ENCODE measurements around the gene CCR8. TPM values are rescaled to one million over a fixed set of nuclear protein-coding genes. Genes with fewer than 3 reads are reported as not detected.
"Not testable (repeated sequence)": the region's sequence is repeated elsewhere in the genome, so short reads cannot be mapped to it uniquely, and the experiment has no call there.

Gene CCR8
- total RNA-seq, 1 donor from 2014 or later, result not detected

- no peak for DNase-seq (ENCODE audit: low spot score in 2 of 2)
- FAIRE-seq, result no peak
These were observed 16.2 kb upstream of the CCR8 start for GRCh38 chr3:39313289-39313688.

DNA sequence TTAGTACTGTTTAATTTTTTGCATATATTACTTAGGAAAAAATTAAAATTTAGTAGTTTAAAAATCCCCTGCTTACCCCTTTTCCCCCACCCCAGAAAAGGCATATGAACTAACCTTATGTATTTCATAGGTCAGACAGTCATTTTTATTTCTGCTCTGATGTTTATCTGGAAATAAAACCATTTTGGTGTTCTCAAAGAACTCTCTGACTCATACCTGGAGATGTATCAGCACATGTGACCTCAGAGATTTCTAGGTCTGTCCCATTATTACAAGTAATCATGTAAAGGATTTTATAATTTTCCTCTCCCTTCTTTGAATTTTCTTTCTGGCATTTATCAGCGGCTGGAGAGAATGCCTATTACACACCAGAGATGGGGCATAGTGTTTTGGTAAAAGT, 14.1 kb upstream of the CCR8 start:
- no peak for DNase-seq (ENCODE audit: low spot score in 2 of 2)
- no peak for FAIRE-seq

DNA sequence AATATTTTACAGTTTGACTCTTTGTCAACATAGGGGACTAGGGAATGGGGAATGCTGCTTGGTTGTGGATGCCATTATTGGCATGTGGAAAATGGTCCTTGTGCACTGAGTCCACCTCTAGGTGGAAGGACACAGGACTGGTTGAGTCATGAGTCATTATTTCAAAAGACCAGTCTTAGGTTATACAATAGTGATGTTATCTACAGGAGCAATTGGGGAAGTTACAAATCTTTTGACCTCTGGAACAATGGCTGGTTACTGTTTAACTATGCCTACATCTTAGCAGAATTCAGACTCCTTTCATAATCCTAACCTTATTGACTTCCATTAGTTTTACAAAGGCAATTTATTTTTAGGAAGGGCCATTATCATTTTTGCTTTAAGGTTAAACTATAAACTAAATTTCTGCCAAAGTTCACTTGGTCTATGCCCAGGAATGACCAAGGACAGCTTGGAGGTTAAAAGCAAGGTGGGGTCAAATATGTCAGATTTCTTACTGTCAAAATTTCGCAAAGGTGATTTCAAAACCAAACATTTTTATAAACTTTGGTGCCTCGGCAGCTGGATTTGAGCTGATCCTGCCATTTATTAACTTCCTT, 11.8 kb upstream of the CCR8 start:
- DNase-seq (ENCODE audit: low spot score in 2 of 2) (no peak), FAIRE-seq (no peak)

DNA sequence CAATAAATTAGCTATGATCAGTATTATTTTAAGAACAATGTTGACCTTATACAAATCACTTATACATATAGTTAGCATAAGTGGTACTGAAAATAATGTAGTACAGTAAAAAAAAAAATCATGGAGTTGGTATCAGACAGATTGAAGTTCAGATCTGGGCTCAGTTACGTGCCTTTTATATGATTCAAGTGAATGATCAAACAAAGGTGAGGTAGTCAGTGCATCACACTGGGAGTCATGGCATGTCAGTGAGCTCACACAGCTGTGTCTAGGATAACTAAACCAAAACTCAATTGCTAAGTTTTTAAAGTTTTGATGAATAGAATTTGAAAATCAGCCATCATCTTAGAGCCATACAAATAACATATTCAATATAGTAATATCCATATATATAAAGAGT, 11.2 kb upstream of the CCR8 start:
- DNase-seq (ENCODE audit: low spot score in 2 of 2), result no peak
- FAIRE-seq, result no peak

DNA sequence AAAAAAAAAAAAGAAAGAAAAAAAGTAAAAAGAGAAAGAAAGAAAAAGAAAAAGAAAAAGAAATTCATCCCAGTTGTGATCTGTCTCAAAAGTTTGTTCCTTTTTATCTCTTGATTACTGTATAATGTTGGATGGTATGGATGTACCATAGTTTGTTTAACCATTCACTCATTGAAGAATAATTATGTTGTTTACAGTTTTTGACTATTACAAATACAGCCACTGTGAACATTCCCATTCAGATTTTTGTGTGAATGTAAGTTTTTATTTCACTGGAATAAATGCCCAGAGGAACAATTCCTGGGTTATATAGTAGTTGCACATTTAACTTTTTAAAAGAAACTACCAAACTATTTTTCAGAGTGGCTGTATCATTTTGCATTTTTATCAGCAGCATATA, 10.3 kb upstream of the CCR8 start:
- DNase-seq (ENCODE audit: low spot score in 2 of 2), result no peak
- peak; percentile 78 for FAIRE-seq

- not testable (repeated sequence) for DNase-seq (ENCODE audit: low spot score in 2 of 2); FAIRE-seq
These were observed 7.9 kb upstream of the CCR8 start for GRCh38 chr3:39321574-39321983.

DNA sequence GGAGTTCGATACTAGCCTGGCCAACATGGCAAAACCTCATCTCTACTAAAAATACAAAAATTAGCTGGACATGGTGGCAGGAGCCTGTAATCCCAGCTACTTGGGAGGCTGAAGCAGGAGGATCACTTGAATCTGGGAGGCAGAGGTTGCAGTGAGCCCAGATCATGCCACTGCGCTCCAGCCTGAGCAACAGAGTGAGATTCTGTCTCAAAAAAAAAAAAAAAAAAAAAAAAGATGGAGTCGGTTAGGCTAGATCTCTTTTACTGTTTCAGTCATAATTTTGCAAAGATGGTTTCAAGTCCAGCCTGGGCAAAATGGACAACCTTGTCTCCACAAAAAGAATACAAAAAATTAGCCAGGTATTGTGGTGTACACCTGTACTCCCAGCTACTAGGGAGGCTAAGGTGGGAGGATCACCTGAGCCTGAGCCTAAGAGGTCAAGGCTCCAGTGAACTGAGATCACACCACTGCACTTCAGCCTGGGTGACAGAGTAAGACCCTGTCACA, 7.2 kb upstream of the CCR8 start:
- not testable (repeated sequence) for DNase-seq (ENCODE audit: low spot score in 2 of 2); FAIRE-seq

DNA sequence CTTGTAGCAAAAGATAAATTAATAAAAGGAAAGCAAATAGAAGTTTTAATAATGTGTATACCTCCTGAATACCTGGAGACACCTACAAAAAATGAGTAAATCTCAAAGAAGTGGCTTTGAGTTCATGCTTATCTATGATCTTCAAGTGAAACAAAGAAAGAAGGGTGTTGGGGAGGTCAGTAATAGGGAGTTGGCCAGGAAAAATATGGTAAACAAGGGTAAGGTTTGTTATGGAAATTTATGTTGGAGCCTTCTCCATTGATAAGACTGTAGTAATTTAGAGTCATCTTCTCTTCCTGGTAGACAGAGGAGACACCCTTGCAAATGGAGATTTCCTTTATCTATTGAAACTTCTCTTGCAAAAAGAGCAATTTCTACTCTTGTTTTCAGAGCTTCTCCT, 6.6 kb upstream of the CCR8 start:
- DNase-seq (ENCODE audit: low spot score in 2 of 2) (no peak), FAIRE-seq (no peak)

DNA sequence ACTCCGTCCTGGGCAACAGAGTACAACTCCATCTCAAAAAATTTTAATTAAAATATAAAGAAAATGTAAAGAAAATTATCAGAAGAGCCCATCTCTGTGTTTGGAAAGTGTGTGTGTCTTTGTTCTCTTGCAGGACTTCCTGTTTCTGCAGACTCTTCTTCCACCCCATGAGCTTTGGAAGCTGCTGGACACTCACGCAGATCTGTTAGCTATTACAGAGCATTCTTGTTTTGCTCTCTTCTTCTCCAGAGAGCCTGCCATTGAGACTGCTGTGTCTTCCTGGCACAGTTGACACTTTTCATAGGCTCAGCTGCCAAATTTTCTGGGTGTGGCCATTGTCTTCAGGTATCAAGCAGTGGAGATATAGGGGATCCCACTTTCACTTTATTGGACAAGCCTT, 6.0 kb upstream of the CCR8 start:
- FAIRE-seq, result no peak
- DNase-seq (ENCODE audit: low spot score in 2 of 2), result no peak

GRCh38 chr3:39325236-39325635, 4.3 kb upstream of the CCR8 start:
- DNase-seq (ENCODE audit: low spot score in 2 of 2) (no peak), FAIRE-seq (no peak)

DNA sequence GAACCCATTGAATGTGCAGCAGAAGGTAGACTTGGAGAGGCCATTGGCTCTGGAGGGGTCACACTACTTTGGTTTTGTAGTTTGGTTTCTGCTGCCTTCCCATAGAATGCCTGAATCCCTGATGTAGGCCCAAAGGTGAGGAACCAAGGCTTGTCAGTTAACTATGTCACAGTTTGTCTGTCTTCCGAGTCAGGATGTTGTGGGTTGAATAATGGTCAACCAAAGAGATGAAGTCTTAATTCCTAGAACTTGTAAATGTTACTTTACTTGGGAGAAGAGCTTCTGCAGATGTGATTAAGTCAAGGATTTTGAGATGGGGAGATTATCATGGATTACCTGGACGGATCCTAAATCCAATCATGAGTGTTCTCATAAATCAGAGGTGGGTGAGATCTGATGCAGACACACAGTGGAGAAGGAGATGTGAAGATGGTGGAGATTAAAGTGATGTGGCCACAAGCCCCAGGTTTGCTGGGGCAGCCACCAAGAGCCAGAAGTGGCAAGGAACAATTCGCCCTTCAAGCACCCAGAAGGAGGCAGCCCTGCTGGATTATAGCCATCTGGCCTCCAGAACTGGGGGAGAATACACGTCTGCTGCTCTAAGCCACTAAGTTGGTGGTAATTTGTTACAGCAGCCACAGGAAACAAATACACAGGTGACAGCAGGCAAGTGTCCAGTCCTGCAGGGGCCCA, 2.3 kb upstream of the CCR8 start:
- no peak for DNase-seq (ENCODE audit: low spot score in 2 of 2)
- no peak for FAIRE-seq

DNA sequence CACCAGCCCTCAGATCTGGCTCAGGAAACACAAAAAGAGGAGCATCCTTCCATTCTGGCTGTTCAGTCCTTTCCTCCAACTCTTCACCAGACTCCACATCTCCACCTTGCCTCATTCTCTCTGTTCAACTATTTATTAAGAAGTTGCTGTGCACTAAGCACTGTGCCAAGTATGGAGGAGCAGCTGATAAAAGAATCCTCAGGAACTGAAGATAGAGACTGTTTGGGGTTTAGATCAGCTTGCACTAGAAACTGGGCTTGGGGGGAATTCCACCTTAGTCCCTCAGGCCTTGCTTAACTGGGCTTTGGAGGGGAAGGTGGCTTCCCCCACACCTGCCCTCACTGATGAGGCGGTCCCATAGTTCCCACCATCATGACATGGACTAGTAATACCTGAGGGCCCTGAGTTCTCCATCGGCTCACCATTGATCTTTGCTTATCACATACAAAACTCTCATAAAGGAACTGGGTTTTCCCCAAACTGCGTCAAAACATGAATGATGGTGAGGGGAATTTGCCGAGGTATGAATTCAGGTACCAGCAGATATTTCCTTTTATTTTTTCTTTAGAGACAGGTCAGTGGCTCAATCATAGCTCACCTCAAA, 1.7 kb upstream of the CCR8 start:
- DNase-seq (ENCODE audit: low spot score in 2 of 2) (no peak), FAIRE-seq (no peak)

GRCh38 chr3:39330824-39331223, 1.3 kb downstream of the CCR8 start:
- DNase-seq (ENCODE audit: low spot score in 2 of 2), result no peak
- no peak for FAIRE-seq

- DNase-seq (ENCODE audit: low spot score in 2 of 2), result no peak
- FAIRE-seq, result no peak
These were observed 3.0 kb downstream of the CCR8 start for GRCh38 chr3:39332525-39332924.

GRCh38 chr3:39333607-39334006, 4.1 kb downstream of the CCR8 start:
- DNase-seq (ENCODE audit: low spot score in 2 of 2) (no peak), FAIRE-seq (no peak)

DNA sequence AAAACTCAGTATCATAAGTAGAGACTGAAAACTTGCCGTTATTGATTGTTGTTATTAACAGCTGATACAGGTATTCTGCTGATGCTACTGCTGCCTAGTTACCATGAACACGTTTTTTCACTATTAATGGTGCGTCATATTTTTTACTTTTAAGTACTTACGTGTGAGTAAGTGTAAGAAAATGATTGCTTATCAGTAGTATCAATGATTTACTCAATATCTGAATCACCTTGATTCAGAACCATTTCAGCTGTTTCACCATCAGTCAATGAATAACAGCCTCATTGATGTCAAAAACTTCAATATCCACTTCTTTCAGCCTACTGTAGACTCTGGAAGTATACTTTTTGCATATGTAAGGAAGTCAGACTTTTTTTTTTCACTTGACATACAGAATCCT, 4.7 kb downstream of the CCR8 start:
- no peak for DNase-seq (ENCODE audit: low spot score in 2 of 2)
- no peak for FAIRE-seq

GRCh38 chr3:39338201-39338600, 8.7 kb downstream of the CCR8 start:
- DNase-seq (ENCODE audit: low spot score in 2 of 2) (no peak), FAIRE-seq (no peak)

DNA sequence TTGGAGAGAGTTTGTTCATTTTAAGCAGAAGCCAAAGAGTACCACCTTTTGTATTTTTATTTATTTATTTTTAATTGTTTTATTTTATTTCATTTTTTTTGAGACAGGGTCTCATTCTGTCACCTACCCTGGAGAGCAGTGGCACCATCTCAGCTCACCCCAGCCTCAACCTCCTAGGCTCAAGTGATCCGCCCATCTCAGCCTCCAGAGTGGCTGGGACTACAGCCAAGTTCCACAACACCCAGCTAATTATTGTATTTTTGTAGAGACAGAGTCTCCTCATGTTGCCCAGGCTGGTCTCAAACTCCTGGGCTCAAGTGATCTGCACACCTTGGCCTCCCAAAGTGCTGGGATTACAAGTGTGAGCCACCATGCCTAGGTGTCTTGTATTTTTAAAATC, 9.6 kb downstream of the CCR8 start:
- no peak for DNase-seq (ENCODE audit: low spot score in 2 of 2)
- FAIRE-seq, result no peak

- no peak for FAIRE-seq
- no peak for DNase-seq (ENCODE audit: low spot score in 2 of 2)
These were observed 13.7 kb downstream of the CCR8 start for GRCh38 chr3:39343076-39343717.

- DNase-seq (ENCODE audit: low spot score in 2 of 2) (no peak), FAIRE-seq (no peak)
These were observed 14.3 kb downstream of the CCR8 start for GRCh38 chr3:39343760-39344159.

GRCh38 chr3:39344746-39345344, 15.3 kb downstream of the CCR8 start:
- DNase-seq (ENCODE audit: low spot score in 2 of 2), result no peak
- FAIRE-seq, result no peak

Data from frontal cortex (tissue), 4 donors.